Spleen (tissue), 7 donors: ENCODE measurements around the gene DNAI7.

Source experiments
- POLR2AphosphoS5 ChIP-seq, 3 donors: sonication (generic); formaldehyde crosslinking; IDR thresholded peaks; one replicate each; pipeline ENCODE4 v1.5.1; 2017; ENCODE audit warnings: antibody characterized with exemption in 3 of 3
- TF ChIP-seq, protein P1 (sequence below), 11 experiments: fragments of 200-600 bp in 7 of 11; fragments of 450-650 bp in 4 of 11; sonication (generic) in 4 of 11; IDR thresholded peaks in 8 of 11; conservative IDR thresholded peaks in 3 of 11; 1 replicate in 7 of 11; 2 replicates in 4 of 11; pipeline versions ENCODE4 v1.4.0 to v1.8.0; 2016 to 2021; ENCODE audit warnings: antibody characterized with exemption in 11 of 11, inconsistent platforms in 4 of 11, mild to moderate bottlenecking in 1 of 11
- donor health status: DM: no; HTN: no; CAD: no; lungs with moderate emphysema.
- donor health status: DM: no; HTN: no; CAD: no.
- donor health status: DM: no; HTN: no; CAD: no.

DNA sequence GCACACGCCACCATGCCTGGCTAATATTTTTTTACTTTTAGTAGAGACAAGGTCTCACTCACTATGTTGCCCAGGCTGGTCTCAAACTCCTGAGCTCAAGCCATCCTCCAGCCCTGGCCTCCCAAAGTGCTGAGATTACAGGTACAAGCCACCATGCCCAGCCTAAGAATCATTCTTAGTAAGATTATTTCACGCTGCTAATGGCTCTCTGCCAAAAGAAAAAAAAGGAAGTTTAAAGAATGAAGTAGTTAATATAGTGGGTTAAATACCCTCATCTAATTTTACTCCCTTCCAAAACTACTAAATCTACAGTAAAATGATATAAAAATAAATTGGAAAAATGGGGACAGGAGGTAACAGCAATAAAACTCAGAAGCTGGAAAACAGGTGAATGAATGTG is 2.6 kb upstream of the DNAI7 start:
- no peak for TF ChIP-seq POLR2AphosphoS5 (IDR thresholded peaks at IDR 0.05)
- TF ChIP-seq, protein P1, sequence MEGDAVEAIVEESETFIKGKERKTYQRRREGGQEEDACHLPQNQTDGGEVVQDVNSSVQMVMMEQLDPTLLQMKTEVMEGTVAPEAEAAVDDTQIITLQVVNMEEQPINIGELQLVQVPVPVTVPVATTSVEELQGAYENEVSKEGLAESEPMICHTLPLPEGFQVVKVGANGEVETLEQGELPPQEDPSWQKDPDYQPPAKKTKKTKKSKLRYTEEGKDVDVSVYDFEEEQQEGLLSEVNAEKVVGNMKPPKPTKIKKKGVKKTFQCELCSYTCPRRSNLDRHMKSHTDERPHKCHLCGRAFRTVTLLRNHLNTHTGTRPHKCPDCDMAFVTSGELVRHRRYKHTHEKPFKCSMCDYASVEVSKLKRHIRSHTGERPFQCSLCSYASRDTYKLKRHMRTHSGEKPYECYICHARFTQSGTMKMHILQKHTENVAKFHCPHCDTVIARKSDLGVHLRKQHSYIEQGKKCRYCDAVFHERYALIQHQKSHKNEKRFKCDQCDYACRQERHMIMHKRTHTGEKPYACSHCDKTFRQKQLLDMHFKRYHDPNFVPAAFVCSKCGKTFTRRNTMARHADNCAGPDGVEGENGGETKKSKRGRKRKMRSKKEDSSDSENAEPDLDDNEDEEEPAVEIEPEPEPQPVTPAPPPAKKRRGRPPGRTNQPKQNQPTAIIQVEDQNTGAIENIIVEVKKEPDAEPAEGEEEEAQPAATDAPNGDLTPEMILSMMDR (IDR thresholded peaks at IDR 0.05 in 8 of 11, conservative IDR thresholded peaks at IDR 0.05 in 3 of 11) = no peak
